D721Med (cell line): ENCODE results near the gene TAGLN2.

Source experiments
- DNase-seq: peaks from one replicate; pipeline ENCODE4 v3.0.0; 2011; ENCODE audit warnings: low spot score; ENCODE audit not compliant: insufficient read length
- FAIRE-seq: peaks from 2 replicates; lab custom pipeline; 2011; peaks lifted over from hg19 to GRCh38; lab: Jason Lieb, UNC
- TF ChIP-seq, protein P1 (sequence below): IDR thresholded peaks from 2 replicates; pipeline ENCODE4 v1.5.1; 2012; ENCODE audit warnings: mild to moderate bottlenecking, control low read depth; ENCODE audit not compliant: insufficient read depth; ENCODE audit errors: missing control alignments

TAGLN2 gene

GRCh38 chr1:159951016-159951415 lies 25.7 kb upstream of the TAGLN2 start:
- TF ChIP-seq, protein P1, sequence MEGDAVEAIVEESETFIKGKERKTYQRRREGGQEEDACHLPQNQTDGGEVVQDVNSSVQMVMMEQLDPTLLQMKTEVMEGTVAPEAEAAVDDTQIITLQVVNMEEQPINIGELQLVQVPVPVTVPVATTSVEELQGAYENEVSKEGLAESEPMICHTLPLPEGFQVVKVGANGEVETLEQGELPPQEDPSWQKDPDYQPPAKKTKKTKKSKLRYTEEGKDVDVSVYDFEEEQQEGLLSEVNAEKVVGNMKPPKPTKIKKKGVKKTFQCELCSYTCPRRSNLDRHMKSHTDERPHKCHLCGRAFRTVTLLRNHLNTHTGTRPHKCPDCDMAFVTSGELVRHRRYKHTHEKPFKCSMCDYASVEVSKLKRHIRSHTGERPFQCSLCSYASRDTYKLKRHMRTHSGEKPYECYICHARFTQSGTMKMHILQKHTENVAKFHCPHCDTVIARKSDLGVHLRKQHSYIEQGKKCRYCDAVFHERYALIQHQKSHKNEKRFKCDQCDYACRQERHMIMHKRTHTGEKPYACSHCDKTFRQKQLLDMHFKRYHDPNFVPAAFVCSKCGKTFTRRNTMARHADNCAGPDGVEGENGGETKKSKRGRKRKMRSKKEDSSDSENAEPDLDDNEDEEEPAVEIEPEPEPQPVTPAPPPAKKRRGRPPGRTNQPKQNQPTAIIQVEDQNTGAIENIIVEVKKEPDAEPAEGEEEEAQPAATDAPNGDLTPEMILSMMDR: no peak
- no peak for FAIRE-seq
- DNase-seq: no peak

DNA sequence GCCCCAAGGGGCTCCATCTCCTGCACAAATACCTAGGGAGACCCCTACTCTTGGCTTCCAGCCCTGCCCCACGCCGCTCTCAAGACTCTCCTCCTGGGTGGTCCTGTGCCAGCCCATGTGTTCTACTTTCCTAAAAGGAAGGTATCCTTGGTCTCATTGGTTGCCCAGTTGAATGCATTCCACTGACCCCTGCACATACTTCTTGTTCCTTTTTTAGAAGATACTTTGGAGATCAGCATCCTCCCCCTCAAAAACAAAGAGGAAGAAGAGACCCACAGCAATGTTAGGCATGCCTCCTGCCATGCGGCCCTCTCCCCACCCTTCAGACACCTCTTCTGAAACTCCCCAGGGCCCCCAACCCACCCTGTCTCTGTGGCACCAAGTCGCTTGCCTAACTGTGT lies 24.7 kb upstream of the TAGLN2 start:
- no peak for FAIRE-seq
- DNase-seq: no peak
- TF ChIP-seq, protein P1: no peak

DNA sequence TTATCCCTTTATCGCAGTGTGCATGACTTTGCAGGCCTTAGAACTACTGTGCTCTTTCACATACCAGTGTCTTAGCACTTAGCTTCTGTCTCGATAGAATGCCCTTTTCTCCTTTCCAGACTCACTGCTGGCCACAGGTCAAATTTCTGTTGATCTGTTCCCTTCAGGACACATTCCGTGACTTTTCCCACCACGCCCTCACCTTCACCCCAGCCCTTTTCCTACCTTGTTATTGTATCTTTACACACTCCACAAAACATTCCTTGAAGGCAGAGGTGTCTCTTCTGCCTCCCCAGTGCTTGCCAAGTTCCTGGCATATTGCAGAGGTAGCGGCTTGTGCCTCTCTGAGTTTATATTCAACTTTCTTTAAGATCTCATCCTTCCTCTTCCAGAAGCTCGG lies 23.8 kb upstream of the TAGLN2 start:
- DNase-seq: no peak
- FAIRE-seq: no peak
- TF ChIP-seq, protein P1: no peak

GRCh38 chr1:159947942-159948341 lies 22.6 kb upstream of the TAGLN2 start:
- TF ChIP-seq, protein P1: no peak
- DNase-seq (no peak), FAIRE-seq (no peak)

DNA sequence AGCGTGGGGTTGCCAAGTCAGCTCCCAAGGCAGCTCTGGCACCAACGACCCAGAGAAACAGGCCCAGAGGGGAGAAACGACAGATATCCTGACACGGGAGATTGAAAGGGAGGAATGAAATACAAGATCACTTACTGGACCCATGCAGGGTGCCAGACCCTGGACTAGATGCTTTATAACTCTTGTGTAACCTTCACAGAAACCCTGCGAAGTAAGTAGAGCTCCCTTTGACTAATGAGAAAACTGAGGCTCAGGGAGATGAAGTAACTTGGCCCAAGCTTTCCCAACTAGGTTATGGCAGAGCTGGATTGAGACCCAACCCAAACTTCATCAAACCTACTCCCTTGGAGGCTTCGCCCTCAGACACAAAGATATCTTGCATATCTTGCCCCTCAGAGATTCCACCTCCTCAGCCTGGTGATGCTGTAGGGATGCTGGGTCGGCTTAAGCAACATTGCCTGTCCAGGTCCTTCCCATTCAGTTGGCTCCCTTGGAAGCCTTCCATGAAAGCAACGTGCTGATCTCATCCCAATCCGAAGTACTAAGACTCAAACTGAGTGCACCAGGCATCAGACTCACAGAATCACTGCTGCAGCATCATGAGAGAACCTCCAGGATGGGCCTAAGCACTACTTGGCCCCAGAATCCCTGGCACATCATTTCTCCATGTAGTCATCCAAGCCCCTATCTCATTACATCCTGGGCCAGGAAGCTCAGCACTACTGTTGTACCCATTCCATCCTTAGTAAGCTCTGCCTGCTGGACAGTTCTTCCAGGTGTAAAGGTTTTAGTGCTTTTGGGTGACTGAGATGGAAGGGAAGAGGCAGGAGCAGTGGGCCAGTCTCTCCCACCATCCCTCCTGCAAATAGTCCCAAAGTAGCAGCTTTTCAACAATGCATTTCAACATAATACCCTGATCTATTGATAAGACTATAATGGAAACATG lies 21.2 kb upstream of the TAGLN2 start:
- peak; percentile 38 for FAIRE-seq
- no peak for DNase-seq
- TF ChIP-seq, protein P1: no peak

GRCh38 chr1:159945483-159946241 lies 20.4 kb upstream of the TAGLN2 start, which contains the start of gene IGSF9:
IGSF9 (minus strand) TSS chr1:159945613; CDS start chr1:159943454, 2,159 bp downstream.
- TF ChIP-seq, protein P1: peak; percentile 85
- no peak for FAIRE-seq
- DNase-seq: peak; percentile 91
